HG03460 (cell line): Measurements from ENCODE around the gene TGFB2.

Experiments used
- ATAC-seq: cut with Tn5 transposase; IDR thresholded peaks from one replicate; pipeline ENCODE4 v1.9.1; 2021; ENCODE audit not compliant: unreplicated experiment

TGFB2 gene

GRCh38 chr1:218481116-218481775 is 136.1 kb downstream of the TGFB2 start:
- no peak for ATAC-seq

GRCh38 chr1:218482683-218483082 is 137.5 kb downstream of the TGFB2 start:
- ATAC-seq, result no peak

- no peak for ATAC-seq
These were observed 140.2 kb downstream of the TGFB2 start for GRCh38 chr1:218485241-218485928.

- no peak for ATAC-seq
These were observed 143.4 kb downstream of the TGFB2 start for GRCh38 chr1:218488531-218488930.

- no peak for ATAC-seq
These were observed 143.8 kb downstream of the TGFB2 start for GRCh38 chr1:218488986-218489385.

GRCh38 chr1:218490406-218490922 is 145.3 kb downstream of the TGFB2 start:
- no peak for ATAC-seq

GRCh38 chr1:218492874-218493273 is 147.7 kb downstream of the TGFB2 start:
- no peak for ATAC-seq

- no peak for ATAC-seq
These were observed 148.8 kb downstream of the TGFB2 start for GRCh38 chr1:218493986-218494385.
